ENCODE measurements around the gene GH1. TPM values are rescaled to one million over a fixed set of nuclear protein-coding genes. Genes with fewer than 3 reads are reported as not detected.
A peak's percentile ranks its signal among the peaks of the same experiment; 100 is the strongest.

The GH1 gene
- total RNA-seq, 2 experiments from 2014 or later: not detected

DNA sequence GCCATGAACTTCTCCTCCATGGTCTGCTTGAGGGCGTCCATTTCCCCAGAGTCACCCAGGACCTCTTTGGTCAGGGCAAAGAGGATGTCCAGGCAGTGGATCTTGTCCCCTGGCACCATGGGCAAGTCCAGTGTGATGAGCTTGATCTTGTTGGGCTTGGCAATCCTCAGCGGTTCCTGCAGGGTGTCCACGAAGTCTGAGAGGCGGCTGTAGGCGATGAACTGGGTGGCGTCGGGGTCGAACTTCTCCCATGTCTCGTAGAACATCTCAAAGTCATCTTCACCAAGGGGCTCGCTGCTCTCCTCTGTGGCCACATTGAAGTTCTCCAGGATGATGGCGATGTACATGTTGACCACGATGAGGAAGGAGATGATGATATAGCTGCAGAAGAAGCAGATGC lies 22.5 kb upstream of the GH1 start:
- Mint-ChIP-seq H3K9me3 (no peaks in the 10 kb centered on the region), H3K36me3 (ENCODE audit: low read depth) (no peaks in the 10 kb centered on the region), H3K27ac (no peak overlapping the region), H3K27me3 (peaks cover 11% of the 10 kb centered on the region), H3K4me3 (no peak overlapping the region), H3K4me1 (peaks cover 23% of the 10 kb centered on the region)
- POLR2A ChIA-PET: no interaction called here
- no peak for DNase-seq
- CTCF ChIA-PET: interaction anchor here (0.9 to 2.5 kb wide), 3 partner anchors 12 to 49 kb away, joined by 4 to 8 read pairs (median 7); no protein-coding TSS in a partner anchor

DNA sequence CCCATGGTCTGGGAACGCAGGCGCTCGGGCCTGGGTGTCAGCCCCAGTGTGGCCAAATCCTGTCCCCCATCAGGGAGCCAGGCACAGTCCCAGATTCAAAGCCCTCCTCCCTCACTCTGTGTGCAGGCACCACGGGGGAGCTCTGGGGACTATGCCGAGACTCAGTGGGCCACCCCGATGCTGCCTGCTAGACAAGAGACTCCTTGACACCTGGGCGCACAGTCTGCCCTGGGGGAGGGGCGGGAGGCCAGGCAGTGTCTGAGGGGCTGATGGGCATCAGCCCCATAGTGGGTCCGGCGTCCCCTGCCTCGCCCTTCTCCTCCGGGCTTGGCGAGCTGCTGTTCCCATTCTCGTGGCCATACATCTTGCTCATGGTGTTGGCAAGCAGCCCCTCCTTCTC lies 21.9 kb upstream of the GH1 start:
- no peaks in the 10 kb centered on the region for H3K36me3 Mint-ChIP-seq (ENCODE audit: low read depth)
- peaks cover 11% of the 10 kb centered on the region for H3K27me3 Mint-ChIP-seq
- H3K4me1 Mint-ChIP-seq: peaks cover 20% of the 10 kb centered on the region
- CTCF ChIA-PET: interaction anchor here (1.0 to 2.0 kb wide), 3 partner anchors 10 to 21 kb away, joined by 3 to 8 read pairs (median 3); no protein-coding TSS in a partner anchor
- no peak for DNase-seq
- POLR2A ChIA-PET: no interaction called here
- no peaks in the 10 kb centered on the region for H3K9me3 Mint-ChIP-seq
- H3K27ac Mint-ChIP-seq: no peak overlapping the region
- H3K4me3 Mint-ChIP-seq: no peak overlapping the region

DNA sequence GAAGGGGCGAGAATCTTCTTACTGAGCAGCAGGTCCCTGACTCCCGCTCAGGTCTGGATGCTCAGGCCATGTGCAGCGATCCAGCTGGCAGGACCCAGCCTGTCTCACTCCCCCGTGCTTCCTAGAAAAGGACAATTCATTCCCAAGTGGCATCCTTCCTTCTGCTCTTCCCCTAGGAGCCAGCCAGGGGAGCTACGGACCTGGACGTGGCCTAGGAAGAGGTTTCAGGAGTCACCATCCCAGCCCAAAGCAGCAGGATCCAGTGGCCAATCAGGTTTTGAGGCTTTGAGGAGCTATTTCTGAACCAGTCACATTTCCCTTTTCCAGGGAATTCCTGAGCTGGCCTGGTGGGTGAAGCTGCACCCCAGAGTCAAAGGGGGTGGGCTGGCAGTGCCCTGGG lies 21.2 kb upstream of the GH1 start:
- H3K4me3 Mint-ChIP-seq: no peak overlapping the region
- no peak overlapping the region for H3K27ac Mint-ChIP-seq
- H3K36me3 Mint-ChIP-seq (ENCODE audit: low read depth): no peaks in the 10 kb centered on the region
- no peak for DNase-seq
- no peaks in the 10 kb centered on the region for H3K9me3 Mint-ChIP-seq
- H3K4me1 Mint-ChIP-seq: peaks cover 17% of the 10 kb centered on the region
- ChIA-PET POLR2A (no interaction called here), CTCF (interaction anchor here (1.0 to 2.0 kb wide), 3 partner anchors 9 to 20 kb away, joined by 3 to 8 read pairs (median 3); no protein-coding TSS in a partner anchor)
- H3K27me3 Mint-ChIP-seq: peaks cover 14% of the 10 kb centered on the region

DNA sequence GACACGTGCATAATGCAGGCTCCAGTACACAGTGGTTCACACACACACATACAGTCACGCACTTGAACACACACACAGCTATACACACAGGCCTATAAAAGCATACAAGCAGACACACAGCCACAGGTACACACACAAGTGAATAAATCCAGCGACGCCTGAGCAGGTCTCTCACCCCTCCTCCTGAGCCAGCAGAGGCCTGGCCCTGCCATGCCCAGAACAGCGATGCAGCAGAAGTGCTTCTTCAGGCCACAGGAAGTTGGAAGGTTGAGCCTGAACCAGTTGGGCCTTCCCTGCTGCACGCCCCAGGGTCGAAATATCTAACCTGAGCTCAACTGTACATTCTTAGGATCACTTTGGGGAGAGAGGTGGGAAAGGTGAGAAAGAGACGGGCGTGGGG lies 20.8 kb upstream of the GH1 start:
- Mint-ChIP-seq H3K36me3 (ENCODE audit: low read depth) (no peaks in the 10 kb centered on the region), H3K4me1 (peaks cover 17% of the 10 kb centered on the region), H3K4me3 (no peak overlapping the region), H3K27ac (no peak overlapping the region), H3K27me3 (peaks cover 12% of the 10 kb centered on the region), H3K9me3 (no peaks in the 10 kb centered on the region)
- no peak for DNase-seq
- POLR2A ChIA-PET: no interaction called here
- CTCF ChIA-PET: interaction anchor here (1.0 to 2.0 kb wide), 3 partner anchors 8 to 20 kb away, joined by 3 to 8 read pairs (median 3); no protein-coding TSS in a partner anchor

DNA sequence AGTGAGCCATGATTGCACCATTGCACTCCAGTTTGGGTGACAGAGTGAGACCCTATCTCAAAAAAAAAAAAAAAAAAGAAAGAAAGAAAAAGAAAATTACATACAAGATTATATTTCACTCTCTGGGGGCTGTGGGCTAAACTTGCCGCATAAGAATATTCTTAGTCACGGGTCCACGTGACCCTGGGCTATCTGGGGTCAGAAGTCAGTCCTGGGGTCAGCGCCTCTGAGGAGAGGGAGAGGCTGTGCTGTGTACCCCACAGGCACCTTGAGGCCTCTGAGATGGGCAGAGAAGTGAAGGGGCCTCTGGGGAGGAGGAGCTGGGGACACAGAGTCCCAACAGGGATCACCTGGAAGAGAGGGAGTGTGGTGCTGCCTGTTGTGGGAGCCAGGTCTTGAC lies 19.3 kb upstream of the GH1 start:
- DNase-seq: no peak
- H3K27me3 Mint-ChIP-seq: peaks cover 9% of the 10 kb centered on the region
- H3K36me3 Mint-ChIP-seq (ENCODE audit: low read depth): no peaks in the 10 kb centered on the region
- ChIA-PET POLR2A (no interaction called here), CTCF (interaction anchor here (0.6 kb wide), 1 partner anchor 342 kb away, joined by 4 read pairs; no protein-coding TSS in a partner anchor)
- no peaks in the 10 kb centered on the region for H3K9me3 Mint-ChIP-seq
- peaks cover 21% of the 10 kb centered on the region for H3K4me1 Mint-ChIP-seq
- H3K4me3 Mint-ChIP-seq: no peak overlapping the region
- no peak overlapping the region for H3K27ac Mint-ChIP-seq

DNA sequence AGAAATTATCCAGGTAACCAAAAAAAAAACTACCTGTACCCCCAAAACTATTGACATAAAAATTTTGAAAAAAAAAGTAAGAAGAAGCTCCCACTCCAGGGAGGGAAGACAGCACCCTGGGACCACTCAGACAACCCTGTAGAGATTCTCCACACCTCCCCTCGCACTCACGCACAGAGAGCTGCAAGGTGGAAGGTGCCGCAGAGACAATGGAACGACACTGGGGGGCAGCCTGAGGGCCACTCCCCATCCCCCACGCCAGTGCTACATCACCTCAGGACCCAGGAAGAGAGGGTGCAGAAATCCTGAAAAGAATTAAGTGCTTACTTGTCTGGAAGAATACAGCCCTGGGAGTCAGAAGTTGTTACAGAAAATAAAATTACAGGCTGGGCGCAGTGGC lies 18.7 kb upstream of the GH1 start:
- peaks cover 26% of the 10 kb centered on the region for H3K4me1 Mint-ChIP-seq
- POLR2A ChIA-PET: no interaction called here
- peak overlapping the region; percentile 72 for H3K27ac Mint-ChIP-seq
- CTCF ChIA-PET: interaction anchor here (0.6 to 0.9 kb wide), 5 partner anchors 10 to 295 kb away, joined by 3 to 5 read pairs (median 4); no protein-coding TSS in a partner anchor
- H3K9me3 Mint-ChIP-seq: no peaks in the 10 kb centered on the region
- DNase-seq: no peak
- H3K4me3 Mint-ChIP-seq: no peak overlapping the region
- peaks cover 4% of the 10 kb centered on the region for H3K27me3 Mint-ChIP-seq
- no peaks in the 10 kb centered on the region for H3K36me3 Mint-ChIP-seq (ENCODE audit: low read depth)

DNA sequence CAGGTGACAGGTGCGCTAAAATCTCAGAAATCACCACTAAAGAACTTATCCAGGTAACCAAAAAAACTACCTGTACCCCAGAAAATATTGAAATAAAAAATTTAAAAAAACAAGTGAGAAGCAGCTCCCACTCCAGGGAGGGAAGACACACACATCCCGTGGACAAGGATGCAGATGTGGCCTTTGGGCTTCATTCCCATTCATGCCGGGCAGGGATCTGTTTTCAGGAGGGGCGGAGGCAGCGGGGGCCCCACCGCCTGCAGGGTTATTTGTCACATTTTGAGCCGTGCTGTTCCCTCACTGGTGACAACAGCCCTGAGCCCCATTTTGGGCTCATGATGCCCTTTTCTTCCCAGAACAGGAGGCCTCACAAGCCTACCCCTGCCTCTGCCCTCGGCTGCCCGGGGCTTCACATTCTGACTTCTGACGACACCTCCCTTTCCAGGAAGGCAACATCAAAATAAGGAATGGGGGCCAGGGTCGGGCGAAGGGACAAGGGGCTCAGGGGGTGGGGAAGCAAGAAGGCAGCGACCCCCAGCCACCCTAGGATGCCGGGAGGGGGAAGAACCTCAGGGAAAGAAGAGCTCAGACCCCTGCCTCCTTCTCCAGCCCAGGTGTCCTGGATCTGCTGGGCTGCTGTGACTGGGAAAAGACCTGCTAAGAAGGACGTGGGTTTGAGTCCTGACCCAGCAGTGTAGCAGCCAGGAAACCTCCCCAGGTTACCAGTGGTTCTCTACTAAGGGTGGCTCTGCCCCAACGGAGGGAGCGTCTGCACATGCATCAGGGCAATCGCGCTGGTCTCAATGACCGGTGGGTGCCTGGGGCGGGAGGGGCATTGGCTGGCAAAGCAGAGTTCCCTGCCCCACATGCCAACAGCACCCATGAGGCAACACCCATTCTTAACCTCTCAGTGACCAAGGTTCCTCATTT lies 15.8 kb upstream of the GH1 start:
- Mint-ChIP-seq H3K27me3 (peaks cover 4% of the 10 kb centered on the region), H3K4me1 (peaks cover 44% of the 10 kb centered on the region), H3K4me3 (no peak overlapping the region), H3K27ac (no peak overlapping the region), H3K9me3 (no peaks in the 10 kb centered on the region), H3K36me3 (ENCODE audit: low read depth) (peaks cover 6% of the 10 kb centered on the region)
- POLR2A ChIA-PET: no interaction called here
- no peak for DNase-seq
- CTCF ChIA-PET: interaction anchor here (0.5 to 7.7 kb wide), 4 partner anchors 12 to 86 kb away, joined by 3 to 38 read pairs (median 18); partner anchors contain the start of genes GH1 and ICAM2

DNA sequence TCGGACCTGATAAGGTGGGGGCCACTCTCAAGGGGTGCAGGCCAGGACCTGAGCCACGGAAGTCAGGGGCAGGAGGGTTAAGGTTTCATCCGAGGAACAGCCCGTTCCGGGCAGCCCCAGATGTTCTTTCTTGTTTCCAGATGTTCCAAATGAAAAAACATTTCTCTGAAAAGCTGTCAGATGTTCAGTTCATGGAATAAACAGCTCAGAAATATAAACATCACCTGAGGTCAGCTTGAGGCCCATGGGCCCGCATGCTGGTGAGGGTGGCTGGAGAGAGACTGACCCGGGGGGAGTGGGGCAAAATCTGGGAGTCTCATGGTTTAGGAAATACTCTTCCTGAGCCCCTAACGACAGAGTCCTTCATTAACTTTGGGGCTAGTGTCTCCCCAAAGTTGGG lies 15.0 kb upstream of the GH1 start:
- Mint-ChIP-seq H3K27me3 (peaks cover 4% of the 10 kb centered on the region), H3K4me1 (peaks cover 36% of the 10 kb centered on the region), H3K36me3 (ENCODE audit: low read depth) (peaks cover 8% of the 10 kb centered on the region), H3K9me3 (no peaks in the 10 kb centered on the region), H3K4me3 (no peak overlapping the region), H3K27ac (peak overlapping the region; percentile 13)
- ChIA-PET POLR2A (no interaction called here), CTCF (interaction anchor here (1.0 to 7.7 kb wide), 6 partner anchors 13 to 200 kb away, joined by 3 to 38 read pairs (median 14); partner anchors contain the start of gene GH1)
- no peak for DNase-seq

DNA sequence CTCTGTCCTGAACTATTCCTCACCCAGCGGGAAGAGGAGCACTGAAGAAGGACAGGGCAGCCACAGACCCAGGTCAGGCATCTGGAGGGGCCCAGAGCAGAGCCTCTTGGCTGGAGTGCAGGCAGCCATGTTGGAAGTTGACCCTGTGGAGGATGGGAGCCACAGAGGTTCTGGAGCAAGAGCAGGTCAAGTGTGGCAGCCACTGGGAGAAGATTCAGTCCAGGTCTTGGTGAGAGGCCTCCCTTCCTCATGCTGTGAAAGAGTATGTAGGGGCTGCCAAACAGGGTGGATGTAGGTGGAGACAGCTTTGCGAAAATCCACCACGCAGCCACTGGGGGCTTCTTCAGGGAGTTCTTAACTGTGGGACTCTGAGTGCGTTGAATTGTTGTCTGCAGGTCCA lies 14.1 kb upstream of the GH1 start:
- H3K27ac Mint-ChIP-seq: peak overlapping the region; percentile 95
- POLR2A ChIA-PET: no interaction called here
- H3K27me3 Mint-ChIP-seq: peaks cover 4% of the 10 kb centered on the region

DNA sequence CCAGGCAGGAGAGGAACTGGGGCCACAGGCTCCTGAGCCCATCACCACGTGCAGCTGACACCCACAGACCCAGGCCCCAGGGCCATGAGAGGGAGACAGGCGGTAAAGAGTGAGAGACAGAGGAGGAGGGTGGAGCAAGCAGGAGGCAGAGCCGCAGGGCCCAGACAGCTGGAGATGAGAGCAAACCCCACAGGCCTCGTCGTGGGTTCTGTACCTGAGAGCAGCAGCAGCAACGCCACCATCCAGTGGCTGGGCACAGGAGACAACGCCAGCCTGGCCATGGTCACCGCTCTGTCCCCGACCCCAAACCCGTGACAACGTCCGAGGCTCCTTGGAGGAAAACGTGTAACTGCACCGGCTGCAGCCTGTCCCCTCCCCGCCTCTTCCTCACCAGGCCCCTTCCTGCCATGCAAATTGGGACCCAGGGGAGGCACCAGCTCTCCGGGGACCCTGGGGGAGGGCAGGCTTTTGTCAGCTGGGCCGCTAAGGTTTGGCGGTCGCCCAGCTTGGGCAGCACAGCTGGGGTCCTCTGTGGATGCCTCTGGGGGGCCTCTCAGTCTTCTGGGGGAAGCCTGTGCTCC lies 13.4 kb upstream of the GH1 start, which contains the start of gene CD79B:
TSS of gene CD79B (minus strand) at position 351 of the 581 bp plus-strand sequence. CDS start at position 281, 70 bp downstream.
- CTCF ChIA-PET: interaction anchor here (1.0 to 7.7 kb wide), 13 partner anchors 11 to 202 kb away, joined by 3 to 38 read pairs (median 4); partner anchors contain the start of genes CSHL1 and GH1
- H3K4me1 Mint-ChIP-seq: peaks cover 31% of the 10 kb centered on the region

More for the DNA sequence above, 14.1 kb upstream of the GH1 start:
- Mint-ChIP-seq H3K9me3 (no peaks in the 10 kb centered on the region), H3K4me1 (peaks cover 31% of the 10 kb centered on the region), H3K4me3 (peak overlapping the region; percentile 95), H3K36me3 (ENCODE audit: low read depth) (peaks cover 8% of the 10 kb centered on the region)
- no peak for DNase-seq
- CTCF ChIA-PET: interaction anchor here (1.0 to 7.7 kb wide), 11 partner anchors 11 to 201 kb away, joined by 3 to 38 read pairs (median 5); partner anchors contain the start of genes CSHL1 and GH1

DNA sequence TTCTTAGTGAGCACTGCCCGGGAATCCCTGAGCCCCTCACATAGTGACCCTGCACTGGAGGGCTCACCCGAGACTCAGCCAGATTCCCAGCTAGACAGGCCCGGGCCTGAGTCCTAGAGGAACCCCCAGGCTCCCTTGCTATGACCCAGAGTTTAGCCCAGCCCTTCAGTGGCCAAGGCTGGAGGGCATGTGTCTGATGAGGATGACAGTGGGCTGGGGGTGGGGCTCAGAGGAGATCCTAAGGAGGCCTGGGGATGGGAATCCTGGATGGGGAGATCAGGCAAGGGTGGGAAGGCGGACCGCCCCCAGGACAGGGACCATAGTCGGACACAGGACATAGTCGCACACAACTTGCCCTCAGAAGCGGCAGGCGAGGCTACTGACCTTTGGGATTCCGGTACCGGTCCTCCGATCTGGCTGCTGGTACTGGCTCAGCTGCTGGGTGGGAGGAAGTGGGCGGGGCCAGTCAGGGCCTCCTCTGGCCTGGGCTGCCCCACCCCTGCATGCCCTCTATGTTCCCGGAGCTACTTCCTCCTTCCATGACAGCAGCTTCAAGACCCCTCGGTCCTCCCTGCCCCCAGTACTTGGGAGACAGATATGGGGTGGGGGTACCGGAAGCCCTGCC lies 12.4 kb upstream of the GH1 start:
- peaks cover 4% of the 10 kb centered on the region for H3K27me3 Mint-ChIP-seq
- POLR2A ChIA-PET: no interaction called here
- peaks cover 30% of the 10 kb centered on the region for H3K4me1 Mint-ChIP-seq
- no peaks in the 10 kb centered on the region for H3K9me3 Mint-ChIP-seq
- peak overlapping the region; percentile 95 for H3K27ac Mint-ChIP-seq
- CTCF ChIA-PET: interaction anchor here (0.5 to 7.7 kb wide), 11 partner anchors 9 to 1923 kb away, joined by 3 to 38 read pairs (median 4); partner anchors contain the start of gene GH1
- peak; percentile 65 for DNase-seq
- H3K4me3 Mint-ChIP-seq: peak overlapping the region; percentile 95
- H3K36me3 Mint-ChIP-seq (ENCODE audit: low read depth): peaks cover 8% of the 10 kb centered on the region

More for the DNA sequence above, 13.4 kb upstream of the GH1 start, which contains the start of gene CD79B:
- peaks cover 4% of the 10 kb centered on the region for H3K27me3 Mint-ChIP-seq
- peaks cover 8% of the 10 kb centered on the region for H3K36me3 Mint-ChIP-seq (ENCODE audit: low read depth)
- POLR2A ChIA-PET: no interaction called here
- H3K9me3 Mint-ChIP-seq: no peaks in the 10 kb centered on the region
- peak; percentile 47 for DNase-seq
- peak within 1 kb of the TSS; percentile 95 for H3K27ac Mint-ChIP-seq
- H3K4me3 Mint-ChIP-seq: peak within 1 kb of the TSS; percentile 95

Measured in activated CD4-positive, alpha-beta T cell treated with anti-CD3 and anti-CD28 coated beads, Interleukin-2, amount 10 ng/mL, durations not matched to agents 7 days and 5 days (primary cell).